ENCODE measurements around the gene OR10J4.

OR10J4 gene

DNA sequence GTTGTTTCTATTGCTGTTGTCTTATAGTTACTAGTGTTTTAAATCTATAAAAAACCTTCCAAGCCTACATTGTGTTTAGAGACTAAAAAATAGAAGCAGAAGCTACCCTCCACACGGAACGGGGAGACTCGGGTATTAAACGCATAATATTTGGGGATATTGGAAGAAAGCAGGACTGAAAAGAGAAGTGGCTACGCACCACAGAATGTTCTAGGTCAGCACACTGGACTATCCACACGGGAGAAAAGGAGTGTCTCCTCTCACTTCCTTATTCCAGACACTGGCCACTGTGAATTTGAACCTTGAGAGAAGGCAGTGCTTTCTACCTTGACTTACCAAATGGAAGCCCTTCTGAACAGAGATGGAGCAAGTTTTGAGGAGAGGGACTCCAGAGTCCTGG, 1.0 kb upstream of the OR10J4 start:
- TF ChIP-seq, protein P1, sequence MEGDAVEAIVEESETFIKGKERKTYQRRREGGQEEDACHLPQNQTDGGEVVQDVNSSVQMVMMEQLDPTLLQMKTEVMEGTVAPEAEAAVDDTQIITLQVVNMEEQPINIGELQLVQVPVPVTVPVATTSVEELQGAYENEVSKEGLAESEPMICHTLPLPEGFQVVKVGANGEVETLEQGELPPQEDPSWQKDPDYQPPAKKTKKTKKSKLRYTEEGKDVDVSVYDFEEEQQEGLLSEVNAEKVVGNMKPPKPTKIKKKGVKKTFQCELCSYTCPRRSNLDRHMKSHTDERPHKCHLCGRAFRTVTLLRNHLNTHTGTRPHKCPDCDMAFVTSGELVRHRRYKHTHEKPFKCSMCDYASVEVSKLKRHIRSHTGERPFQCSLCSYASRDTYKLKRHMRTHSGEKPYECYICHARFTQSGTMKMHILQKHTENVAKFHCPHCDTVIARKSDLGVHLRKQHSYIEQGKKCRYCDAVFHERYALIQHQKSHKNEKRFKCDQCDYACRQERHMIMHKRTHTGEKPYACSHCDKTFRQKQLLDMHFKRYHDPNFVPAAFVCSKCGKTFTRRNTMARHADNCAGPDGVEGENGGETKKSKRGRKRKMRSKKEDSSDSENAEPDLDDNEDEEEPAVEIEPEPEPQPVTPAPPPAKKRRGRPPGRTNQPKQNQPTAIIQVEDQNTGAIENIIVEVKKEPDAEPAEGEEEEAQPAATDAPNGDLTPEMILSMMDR (IDR thresholded peaks at IDR 0.05; ENCODE audit: insufficient read depth, low read depth, low read length, missing control alignments): no peak
- no peak overlapping the region for H3K4me3 ChIP-seq (ENCODE audit: low read depth, low read length)
- DNase-seq (ENCODE audit: low read depth): no peak

DNA sequence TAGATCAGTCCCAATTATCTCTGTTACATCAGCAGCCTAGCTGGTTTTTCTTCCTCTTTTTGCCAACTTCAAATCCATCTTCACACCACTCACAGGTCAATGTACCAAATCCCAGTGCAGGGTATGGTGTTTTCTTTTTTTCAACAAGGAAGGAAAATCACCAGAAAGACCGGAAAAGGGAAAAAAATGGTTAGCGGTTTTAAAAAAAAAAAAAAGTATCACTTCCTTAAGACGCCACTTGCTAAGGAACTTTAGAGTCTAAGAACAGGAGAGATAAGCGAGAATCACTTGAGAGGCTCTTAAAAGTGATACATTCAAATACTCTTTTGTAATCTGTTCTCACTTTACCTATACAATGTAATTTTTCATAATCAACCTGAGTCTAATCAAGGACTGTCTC, 4.5 kb downstream of the OR10J4 start:
- H3K4me3 ChIP-seq (ENCODE audit: low read depth, low read length): no peak overlapping the region
- TF ChIP-seq, protein P1 (IDR thresholded peaks at IDR 0.05; ENCODE audit: insufficient read depth, low read depth, low read length, missing control alignments): no peak
- DNase-seq (ENCODE audit: low read depth): no peak

DNA sequence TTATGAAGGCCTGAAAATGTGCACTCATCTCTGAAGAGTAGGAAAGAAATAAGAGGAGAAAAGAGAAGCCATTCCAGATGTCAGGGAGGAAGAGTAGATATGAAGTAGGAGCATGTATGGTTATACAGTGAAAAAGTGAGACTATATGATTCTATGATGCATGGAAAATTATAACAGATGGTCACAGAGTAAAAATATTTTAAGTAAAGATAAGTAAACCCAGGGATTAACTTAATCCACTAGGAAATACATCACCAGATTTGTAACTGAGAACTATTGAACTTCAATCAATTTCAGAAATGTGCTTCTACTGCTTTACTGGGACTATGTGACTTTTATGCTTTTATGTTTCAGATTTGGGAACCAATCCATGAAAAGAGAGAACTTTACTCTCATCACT, 7.4 kb downstream of the OR10J4 start, which contains the start of gene OR10J1:
TSS of gene OR10J1 (plus strand) at position 301 of the 400 bp plus-strand sequence. CDS start at position 371, 70 bp downstream.
- TF ChIP-seq, protein P1 (IDR thresholded peaks at IDR 0.05; ENCODE audit: insufficient read depth, low read depth, low read length, missing control alignments): no peak
- H3K4me3 ChIP-seq (ENCODE audit: low read depth, low read length): no peak within 1 kb of the TSS
- no peak for DNase-seq (ENCODE audit: low read depth)

DNA sequence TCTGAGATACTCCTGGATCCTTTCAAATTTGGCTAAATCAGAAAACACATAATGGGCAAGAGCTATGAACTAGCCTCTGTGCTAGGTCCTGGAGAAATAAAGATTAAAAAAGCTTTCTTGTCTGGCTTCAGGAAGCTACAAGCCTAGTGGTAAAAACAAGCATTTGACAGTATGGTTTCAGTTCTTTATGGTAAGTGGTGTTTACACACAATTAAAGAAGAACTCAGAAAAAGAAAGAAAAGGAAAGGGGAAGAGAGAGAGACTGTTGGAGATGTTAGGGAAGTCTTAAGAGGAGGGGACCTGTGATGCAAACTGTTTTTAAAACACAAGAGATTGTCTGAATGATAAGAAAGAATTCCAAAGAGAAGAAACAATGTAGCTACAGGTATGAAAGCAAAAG, 9.4 kb downstream of the OR10J4 start:
- DNase-seq (ENCODE audit: low read depth): no peak
- TF ChIP-seq, protein P1 (IDR thresholded peaks at IDR 0.05; ENCODE audit: insufficient read depth, low read depth, low read length, missing control alignments): no peak
- no peak overlapping the region for H3K4me3 ChIP-seq (ENCODE audit: low read depth, low read length)

DNA sequence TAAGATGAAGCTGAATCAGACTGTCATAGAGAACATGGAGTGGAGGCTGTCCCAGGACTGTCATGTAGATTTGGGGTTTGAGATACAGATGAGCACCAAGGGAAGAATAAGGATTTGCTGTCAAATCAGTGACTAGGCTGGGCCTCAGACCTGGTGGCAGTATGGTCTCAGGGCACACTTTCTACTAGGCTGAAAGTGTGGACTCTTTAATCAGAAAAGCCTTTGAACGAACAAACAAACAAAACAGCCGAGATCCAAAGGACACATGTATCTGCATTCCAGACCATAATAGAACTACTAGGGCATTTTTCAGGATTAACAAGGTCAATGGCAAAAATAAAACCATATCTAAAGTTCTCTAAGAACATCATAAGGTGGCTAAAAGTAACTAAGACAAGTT, 10.4 kb downstream of the OR10J4 start:
- TF ChIP-seq, protein P1 (IDR thresholded peaks at IDR 0.05; ENCODE audit: insufficient read depth, low read depth, low read length, missing control alignments): no peak
- no peak for DNase-seq (ENCODE audit: low read depth)
- no peak overlapping the region for H3K4me3 ChIP-seq (ENCODE audit: low read depth, low read length)

DNA sequence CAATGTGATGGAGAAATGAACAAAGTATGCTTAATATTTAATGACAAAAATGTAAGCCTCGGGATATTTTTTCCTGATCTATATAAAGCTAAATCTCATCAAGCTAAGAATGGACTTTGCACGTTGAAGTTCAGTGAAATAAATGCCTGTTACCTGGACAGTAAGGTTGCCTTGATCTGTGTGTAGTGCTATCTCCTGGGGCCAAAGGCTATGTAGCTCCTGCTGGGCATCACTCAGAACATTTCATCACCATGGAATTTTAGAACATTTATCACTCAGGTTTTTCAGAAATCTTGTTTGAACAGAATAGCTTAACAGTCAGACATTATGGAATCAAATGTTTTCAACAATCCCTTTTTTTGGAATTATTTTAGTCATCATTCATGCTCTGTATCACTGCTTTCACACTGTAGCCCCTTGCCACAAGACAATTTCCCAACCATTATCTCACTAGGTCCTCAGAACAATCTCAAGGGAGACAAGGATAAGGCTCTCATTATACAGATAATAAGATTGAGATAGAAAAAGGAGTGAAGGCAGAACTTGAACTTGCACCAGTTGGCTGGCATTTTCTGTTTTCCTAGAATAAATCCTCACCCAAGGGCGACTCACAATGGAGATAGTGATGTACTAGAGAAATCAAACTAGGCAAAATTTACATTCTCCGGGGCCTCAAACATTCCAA, 11.2 kb downstream of the OR10J4 start:
- H3K4me3 ChIP-seq (ENCODE audit: low read depth, low read length): no peak overlapping the region
- no peak for DNase-seq (ENCODE audit: low read depth)
- TF ChIP-seq, protein P1 (IDR thresholded peaks at IDR 0.05; ENCODE audit: insufficient read depth, low read depth, low read length, missing control alignments): no peak

DNA sequence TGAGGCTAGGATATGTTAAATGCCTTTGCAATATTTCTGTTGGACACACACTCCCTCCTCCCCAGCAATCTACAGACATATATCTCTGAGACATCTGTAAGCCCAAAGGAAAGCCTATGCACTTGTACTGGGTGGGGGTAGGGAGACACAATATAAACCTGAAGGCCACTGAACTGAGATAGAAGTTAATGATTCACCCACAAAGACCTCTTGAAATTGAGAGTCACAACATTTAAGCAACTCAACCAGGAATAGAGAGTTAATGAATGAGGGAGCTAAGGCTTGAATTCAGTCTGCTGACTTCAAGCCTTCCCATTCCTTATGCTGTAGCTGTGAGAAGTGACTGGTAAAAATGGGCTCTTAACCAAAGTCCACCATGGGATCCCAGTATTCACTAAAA, 12.5 kb downstream of the OR10J4 start:
- no peak for DNase-seq (ENCODE audit: low read depth)
- H3K4me3 ChIP-seq (ENCODE audit: low read depth, low read length): no peak overlapping the region
- TF ChIP-seq, protein P1 (IDR thresholded peaks at IDR 0.05; ENCODE audit: insufficient read depth, low read depth, low read length, missing control alignments): no peak
